PC-3 (cell line): ENCODE data around the gene TAPBPL. TPM values are rescaled to one million over a fixed set of nuclear protein-coding genes. Genes with fewer than 3 reads are reported as not detected.
"Not testable (repeated sequence)": the region's sequence is repeated elsewhere in the genome, so short reads cannot be mapped to it uniquely, and the experiment has no call there.

ENCODE experiments used
- ATAC-seq: fragments of 200-7000 bp; cut with Tn5 transposase; 2 replicates; pipeline ENCODE4 v1.9.1; 2020; ENCODE audit warnings: mild to moderate bottlenecking, moderate library complexity
- BruUV-seq: library from RNA; stranded (reverse); fragments of 400-500 nt; replicated peaks from 2 replicates; lab custom pipeline; 2021; lab: Mats Ljungman, UMichigan
- CTCF ChIA-PET: fragments of 300-600 bp; sonication (Branson Sonifier 250); formaldehyde crosslinking; loops from one replicate; lab custom pipeline; 2022; ENCODE audit warnings: antibody characterized with exemption; lab: Charles Lee
- POLR2A ChIA-PET: fragments of 300-600 bp; sonication (Branson Sonifier 250); formaldehyde crosslinking; loops from one replicate; lab custom pipeline; 2022; ENCODE audit warnings: antibody characterized with exemption; ENCODE audit not compliant: unreplicated experiment; lab: Charles Lee
- DNase-seq: peaks from one replicate; pipeline ENCODE4 v3.0.0-alpha.2; 2015
- H2AFZ ChIP-seq: fragments of 300-600 bp; sonication (generic); 2 replicates; pipeline ENCODE4 v1.6.0; 2016; ENCODE audit warnings: antibody characterized with exemption, low read length
- H3F3A ChIP-seq: fragments of 300-600 bp; sonication (generic); one replicate; pipeline ENCODE4 v1.6.0; 2017; ENCODE audit warnings: antibody characterized with exemption, low read length, control low read depth, mild to moderate bottlenecking; ENCODE audit not compliant: unreplicated experiment
- H3K27ac ChIP-seq: fragments of 300-600 bp; sonication (generic); 2 replicates; pipeline ENCODE4 v1.5.1; 2016; ENCODE audit warnings: mild to moderate bottlenecking, low read length
- H3K27me3 ChIP-seq: fragments of 300-600 bp; sonication (generic); 2 replicates; pipeline ENCODE4 v1.6.1; 2016; ENCODE audit warnings: low read length, mixed read lengths
- H3K36me3 ChIP-seq: fragments of 300-600 bp; sonication (generic); 2 replicates; pipeline ENCODE4 v1.6.1; 2016; ENCODE audit warnings: low read depth, mixed run types, low read length, mixed read lengths
- H3K4me1 ChIP-seq: fragments of 300-600 bp; sonication (generic); 2 replicates; pipeline ENCODE4 v1.5.1; 2016; ENCODE audit warnings: low read length; ENCODE audit not compliant: insufficient read depth
- H3K4me2 ChIP-seq: fragments of 300-600 bp; sonication (generic); 2 replicates; pipeline ENCODE4 v1.6.0; 2016; ENCODE audit warnings: low read length
- H3K4me3 ChIP-seq: fragments of 300-600 bp; sonication (generic); 2 replicates; pipeline ENCODE4 v1.5.1; 2016; ENCODE audit warnings: mild to moderate bottlenecking, low read length, mixed read lengths
- H3K79me2 ChIP-seq: fragments of 300-600 bp; sonication (generic); 2 replicates; pipeline ENCODE4 v1.6.1; 2017; ENCODE audit warnings: low read length, mixed read lengths
- H3K9ac ChIP-seq: fragments of 300-600 bp; sonication (generic); 2 replicates; pipeline ENCODE4 v1.6.0; 2016; ENCODE audit warnings: mild to moderate bottlenecking, low read length
- H3K9me2 ChIP-seq: fragments of 300-600 bp; sonication (generic); replicated peaks from 2 replicates; pipeline ENCODE4 v1.6.1; 2016; ENCODE audit warnings: mixed run types, low read length, mixed read lengths
- H3K9me3 ChIP-seq: fragments of 300-600 bp; sonication (generic); 2 replicates; pipeline ENCODE4 v1.6.1; 2016; ENCODE audit warnings: low read length, mixed read lengths
- H4K20me1 ChIP-seq: fragments of 300-600 bp; sonication (generic); 2 replicates; pipeline ENCODE4 v1.6.1; 2016; ENCODE audit warnings: low read length, mixed read lengths
- CTCF ChIP-seq: fragments of 300-600 bp; sonication (generic); conservative IDR thresholded peaks from 2 replicates; pipeline ENCODE4 v1.5.1; 2017; ENCODE audit warnings: antibody characterized with exemption, low read depth, mild to moderate bottlenecking, low read length
- EZH2 ChIP-seq: fragments of 300-600 bp; sonication (generic); IDR thresholded peaks from one replicate; pipeline ENCODE4 v1.6.1; 2017; ENCODE audit warnings: antibody characterized with exemption, mild to moderate bottlenecking, low read length; ENCODE audit not compliant: unreplicated experiment
- EZH2phosphoT487 ChIP-seq: fragments of 300-600 bp; sonication (generic); IDR thresholded peaks from 2 replicates; pipeline ENCODE4 v1.6.1; 2018; ENCODE audit warnings: mild to moderate bottlenecking, antibody characterized with exemption, low read length, borderline replicate concordance
- intact Hi-C: fragments of 100-400 bp; cut with micrococcal nuclease; formaldehyde crosslinking; loops from 2 replicates; pipeline ENCODE4 v1.9.0; 2023
- total RNA-seq: library from RNA; depleted of rRNA; stranded (reverse); fragments of >200 nt; gene quantifications from 2 replicates; pipeline ENCODE4 v1.2.3, GENCODE V29; 2014

The TAPBPL gene
- total RNA-seq, 1 experiment from 2014 or later = 0.47 TPM

GRCh38 chr12:6494258-6494743 lies 42.5 kb downstream of the TAPBPL start:
- H3F3A ChIP-seq = no peaks in the 10 kb centered on the region
- H3K4me3 ChIP-seq = peak overlapping the region; percentile 80
- peak overlapping the region; percentile 68 for H3K27ac ChIP-seq
- no peak for ATAC-seq
- H3K4me2 ChIP-seq = peak overlapping the region; percentile 86
- H3K9me2 ChIP-seq = no peaks in the 10 kb centered on the region
- ChIA-PET POLR2A (interaction anchor here (0.7 to 1.1 kb wide), 2 partner anchors 38 to 283 kb away, joined by 3 to 4 read pairs; no protein-coding TSS in a partner anchor), CTCF (interaction anchor here (0.5 kb wide), 1 partner anchor 51 kb away, joined by 4 read pairs; no protein-coding TSS in a partner anchor)
- peak overlapping the region; percentile 96 for H3K9ac ChIP-seq
- peaks cover 19% of the 10 kb centered on the region for H3K4me1 ChIP-seq
- H3K9me3 ChIP-seq = no peaks in the 10 kb centered on the region
- BruUV-seq = no TSS peak
- H3K36me3 ChIP-seq = peaks cover 19% of the 10 kb centered on the region
- no peak for DNase-seq
- peaks cover 66% of the 10 kb centered on the region for H3K79me2 ChIP-seq
- no peaks in the 10 kb centered on the region for H3K27me3 ChIP-seq
- TF ChIP-seq EZH2 = no peak
- no peak for TF ChIP-seq CTCF
- no peak for TF ChIP-seq EZH2phosphoT487
- intact Hi-C loops = loop anchor here (2.0 kb wide), 2 partner anchors 24 to 44 kb away; partner anchors contain the start of gene VAMP1
- H4K20me1 ChIP-seq = no peaks in the 10 kb centered on the region
- H2AFZ ChIP-seq = peak overlapping the region; percentile 71

- POLR2A ChIA-PET = no interaction called here
- peak overlapping the region; percentile 86 for H3K4me2 ChIP-seq
- CTCF ChIA-PET = interaction anchor here (0.5 kb wide), 1 partner anchor 52 kb away, joined by 4 read pairs; no protein-coding TSS in a partner anchor
- intact Hi-C loops = loop anchor here (2.0 kb wide), 2 partner anchors 24 to 44 kb away; partner anchors contain the start of gene VAMP1
- H3K9me3 ChIP-seq = no peaks in the 10 kb centered on the region
- no peaks in the 10 kb centered on the region for H4K20me1 ChIP-seq
- no peak for TF ChIP-seq CTCF
- no peaks in the 10 kb centered on the region for H3F3A ChIP-seq
- peaks cover 19% of the 10 kb centered on the region for H3K4me1 ChIP-seq
- H3K9ac ChIP-seq = peak overlapping the region; percentile 96; the same call in 1 of the 2 replicates
- no peaks in the 10 kb centered on the region for H3K27me3 ChIP-seq
- H2AFZ ChIP-seq = no peak overlapping the region
- H3K79me2 ChIP-seq = peaks cover 67% of the 10 kb centered on the region
- peak overlapping the region; percentile 80 for H3K4me3 ChIP-seq
- peaks cover 19% of the 10 kb centered on the region for H3K36me3 ChIP-seq
- H3K9me2 ChIP-seq = no peaks in the 10 kb centered on the region
- no peak overlapping the region for H3K27ac ChIP-seq
- peak; percentile 9 for DNase-seq
- no TSS peak for BruUV-seq
- no peak for ATAC-seq
These were observed 43.1 kb downstream of the TAPBPL start for GRCh38 chr12:6494968-6495367.

- BruUV-seq, CTCF ChIA-PET, H3K9ac ChIP-seq: not testable (repeated sequence)
These were observed 45.4 kb downstream of the TAPBPL start for GRCh38 chr12:6497291-6497690.

More at GRCh38 chr12:6497291-6497690, 45.4 kb downstream of the TAPBPL start:
- Histone ChIP-seq H3K4me1 (peaks cover 15% of the 10 kb centered on the region), H3K36me3 (peaks cover 19% of the 10 kb centered on the region), H3K79me2 (peaks cover 76% of the 10 kb centered on the region), H3K4me2 (peak overlapping the region; percentile 17; the same call in 1 of the 2 replicates)
- H3F3A ChIP-seq, POLR2A ChIA-PET, H3K27me3 ChIP-seq, H3K9me2 ChIP-seq, H3K9me3 ChIP-seq, H3K27ac ChIP-seq, ATAC-seq, H3K4me3 ChIP-seq, DNase-seq, H2AFZ ChIP-seq, H4K20me1 ChIP-seq, intact Hi-C loops: not testable (repeated sequence)
